Measurements from ENCODE around the gene SKIC3.

The SKIC3 gene

GRCh38 chr5:95532415-95532814, 22.4 kb downstream of the SKIC3 start:
- H3K27ac ChIP-seq (ENCODE audit: low read length): no peak overlapping the region
- H3K4me1 ChIP-seq (ENCODE audit: control insufficient read depth, insufficient read depth, low read length): no peaks in the 10 kb centered on the region
- H3K27me3 ChIP-seq (ENCODE audit: control insufficient read depth, insufficient read depth, low read length): no peaks in the 10 kb centered on the region
- H3K4me3 ChIP-seq (ENCODE audit: low read length): no peak overlapping the region
- WGBS (ENCODE audit: insufficient coverage, insufficient read length): no CpG with 5 or more reads among the region's 2 CpGs
- no peaks in the 10 kb centered on the region for H3K9me3 ChIP-seq (ENCODE audit: control insufficient read depth, insufficient read depth, low read length)
- DNase-seq (ENCODE audit: low read depth, low spot score): no peak
- no peaks in the 10 kb centered on the region; the same call in 1 of the 2 replicates for H3K36me3 ChIP-seq (ENCODE audit: control insufficient read depth, insufficient read depth, low read length)

GRCh38 chr5:95531491-95531890, 23.3 kb downstream of the SKIC3 start:
- H3K36me3 ChIP-seq (ENCODE audit: control insufficient read depth, insufficient read depth, low read length): no peaks in the 10 kb centered on the region; the same call in 1 of the 2 replicates
- H3K4me3 ChIP-seq (ENCODE audit: low read length): no peak overlapping the region
- H3K27ac ChIP-seq (ENCODE audit: low read length): no peak overlapping the region
- no peaks in the 10 kb centered on the region for H3K27me3 ChIP-seq (ENCODE audit: control insufficient read depth, insufficient read depth, low read length)
- no peaks in the 10 kb centered on the region for H3K9me3 ChIP-seq (ENCODE audit: control insufficient read depth, insufficient read depth, low read length)
- DNase-seq (ENCODE audit: low read depth, low spot score): no peak
- no peaks in the 10 kb centered on the region for H3K4me1 ChIP-seq (ENCODE audit: control insufficient read depth, insufficient read depth, low read length)

DNA sequence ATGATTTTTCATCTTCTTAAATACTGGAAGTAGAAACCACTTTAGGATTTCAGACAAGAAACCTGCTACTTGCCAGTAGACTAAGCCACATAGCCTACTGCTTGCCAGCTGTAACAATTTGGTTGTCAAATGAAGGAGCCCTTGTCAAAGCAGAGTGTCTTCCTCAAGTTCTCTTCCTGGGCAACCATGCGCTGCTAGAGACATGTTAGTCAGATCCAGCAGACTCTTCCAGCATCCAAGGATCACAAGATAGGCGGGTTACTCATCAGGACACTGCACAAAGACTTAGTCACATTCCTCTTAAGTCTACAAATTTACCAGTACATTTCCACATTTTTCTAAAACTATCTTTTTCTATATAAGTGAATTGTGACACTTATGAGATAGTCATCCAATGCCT, 24.4 kb downstream of the SKIC3 start:
- no CpG with 5 or more reads among the region's 2 CpGs for WGBS (ENCODE audit: insufficient coverage, insufficient read length)
- no peak overlapping the region for H3K4me3 ChIP-seq (ENCODE audit: low read length)
- no peaks in the 10 kb centered on the region for H3K9me3 ChIP-seq (ENCODE audit: control insufficient read depth, insufficient read depth, low read length)
- H3K36me3 ChIP-seq (ENCODE audit: control insufficient read depth, insufficient read depth, low read length): no peaks in the 10 kb centered on the region; the same call in 1 of the 2 replicates
- no peak for DNase-seq (ENCODE audit: low read depth, low spot score)
- H3K4me1 ChIP-seq (ENCODE audit: control insufficient read depth, insufficient read depth, low read length): no peaks in the 10 kb centered on the region
- H3K27me3 ChIP-seq (ENCODE audit: control insufficient read depth, insufficient read depth, low read length): no peaks in the 10 kb centered on the region
- H3K27ac ChIP-seq (ENCODE audit: low read length): no peak overlapping the region

DNA sequence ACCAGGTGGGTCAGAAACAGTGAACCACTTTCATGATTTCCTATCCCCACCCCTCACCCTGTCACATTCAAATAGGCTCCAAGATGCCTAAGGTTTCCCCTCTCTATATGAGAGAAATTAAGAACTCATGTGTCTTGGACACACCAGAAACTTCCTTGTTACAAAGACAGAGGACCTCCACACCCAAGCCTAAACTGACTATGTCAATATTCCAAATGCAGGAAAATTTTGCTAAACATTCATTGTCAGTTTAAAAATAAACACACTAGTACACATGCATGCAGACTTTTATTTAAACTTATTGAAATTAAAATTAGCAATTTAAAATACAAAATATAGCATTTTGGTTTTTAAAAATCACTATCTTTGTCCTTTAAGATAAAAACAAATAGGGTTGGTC, 26.2 kb downstream of the SKIC3 start:
- DNase-seq (ENCODE audit: low read depth, low spot score): no peak
- Histone ChIP-seq H3K36me3 (ENCODE audit: control insufficient read depth, insufficient read depth, low read length) (no peaks in the 10 kb centered on the region; the same call in 1 of the 2 replicates), H3K27me3 (ENCODE audit: control insufficient read depth, insufficient read depth, low read length) (no peaks in the 10 kb centered on the region), H3K27ac (ENCODE audit: low read length) (no peak overlapping the region), H3K4me1 (ENCODE audit: control insufficient read depth, insufficient read depth, low read length) (no peaks in the 10 kb centered on the region), H3K4me3 (ENCODE audit: low read length) (no peak overlapping the region), H3K9me3 (ENCODE audit: control insufficient read depth, insufficient read depth, low read length) (no peaks in the 10 kb centered on the region)

DNA sequence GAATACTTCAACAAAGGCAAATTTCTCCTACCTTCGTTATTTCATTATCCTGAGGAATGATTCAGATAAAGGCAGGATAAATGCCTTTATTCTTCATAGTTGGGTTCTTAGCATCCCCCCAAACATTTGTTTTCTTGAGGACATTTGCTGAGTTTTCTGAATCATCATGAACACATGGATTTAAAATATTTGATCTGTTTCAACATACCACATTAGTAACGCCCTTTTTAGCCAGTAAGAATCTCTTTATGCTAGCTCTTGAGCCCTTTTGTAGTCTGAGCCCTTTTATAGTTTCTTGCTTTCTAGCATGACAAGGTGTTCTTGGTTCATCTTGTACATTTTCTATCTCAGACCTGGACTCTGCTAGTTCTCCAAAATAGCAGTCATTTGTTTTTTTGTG, 27.9 kb downstream of the SKIC3 start:
- Histone ChIP-seq H3K27ac (ENCODE audit: low read length) (no peak overlapping the region), H3K36me3 (ENCODE audit: control insufficient read depth, insufficient read depth, low read length) (no peaks in the 10 kb centered on the region; the same call in 1 of the 2 replicates), H3K27me3 (ENCODE audit: control insufficient read depth, insufficient read depth, low read length) (no peaks in the 10 kb centered on the region), H3K4me3 (ENCODE audit: low read length) (no peak overlapping the region), H3K9me3 (ENCODE audit: control insufficient read depth, insufficient read depth, low read length) (no peaks in the 10 kb centered on the region), H3K4me1 (ENCODE audit: control insufficient read depth, insufficient read depth, low read length) (no peaks in the 10 kb centered on the region)
- DNase-seq (ENCODE audit: low read depth, low spot score): no peak
- WGBS (ENCODE audit: insufficient coverage, insufficient read length): no CpG with 5 or more reads among the region's 2 CpGs

DNA sequence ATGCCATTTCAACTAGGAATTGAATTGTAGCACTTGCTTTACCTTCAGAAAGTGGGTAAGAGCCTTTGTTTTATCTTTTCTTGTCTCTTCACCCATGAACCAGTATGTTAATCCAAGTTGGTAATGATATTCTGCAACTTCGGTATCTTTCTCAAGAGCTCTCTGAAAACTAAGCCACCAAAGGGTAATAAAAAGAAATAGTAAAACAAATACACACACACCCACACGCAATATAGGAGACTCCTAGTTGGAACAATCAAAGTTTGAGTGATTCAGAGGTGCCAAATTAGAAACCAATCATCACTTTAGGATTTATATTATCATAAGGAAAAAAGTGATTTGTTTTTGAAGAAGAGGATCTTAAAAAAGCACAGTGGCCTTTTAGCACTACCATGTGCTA, 30.4 kb downstream of the SKIC3 start:
- H3K27me3 ChIP-seq (ENCODE audit: control insufficient read depth, insufficient read depth, low read length): no peaks in the 10 kb centered on the region
- no peaks in the 10 kb centered on the region; the same call in 1 of the 2 replicates for H3K36me3 ChIP-seq (ENCODE audit: control insufficient read depth, insufficient read depth, low read length)
- H3K4me3 ChIP-seq (ENCODE audit: low read length): no peak overlapping the region
- no peak for DNase-seq (ENCODE audit: low read depth, low spot score)
- H3K4me1 ChIP-seq (ENCODE audit: control insufficient read depth, insufficient read depth, low read length): no peaks in the 10 kb centered on the region
- no peaks in the 10 kb centered on the region for H3K9me3 ChIP-seq (ENCODE audit: control insufficient read depth, insufficient read depth, low read length)
- WGBS (ENCODE audit: insufficient coverage, insufficient read length): no CpG with 5 or more reads among the region's 2 CpGs
- no peak overlapping the region for H3K27ac ChIP-seq (ENCODE audit: low read length)

DNA sequence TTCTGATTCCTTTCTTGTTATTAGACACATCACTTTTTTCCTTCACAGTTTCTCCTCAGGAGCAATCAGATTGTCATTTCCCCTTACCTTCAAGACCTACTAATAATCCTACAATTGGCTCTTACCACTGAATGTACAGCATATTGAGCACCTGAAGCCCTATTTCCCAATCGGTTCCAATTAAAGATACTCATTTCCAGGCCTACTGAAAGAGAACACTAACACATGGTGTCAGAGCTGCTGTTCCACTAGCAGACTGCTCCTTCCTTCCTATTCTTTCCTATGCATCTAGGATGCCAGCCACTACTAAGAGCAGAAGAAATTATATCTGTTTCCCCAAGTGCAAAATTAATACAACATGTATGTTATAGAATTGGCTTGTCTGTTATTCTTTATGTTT, 34.6 kb downstream of the SKIC3 start:
- DNase-seq (ENCODE audit: low read depth, low spot score): no peak
- H3K36me3 ChIP-seq (ENCODE audit: control insufficient read depth, insufficient read depth, low read length): no peaks in the 10 kb centered on the region; the same call in 1 of the 2 replicates
- H3K9me3 ChIP-seq (ENCODE audit: control insufficient read depth, insufficient read depth, low read length): no peaks in the 10 kb centered on the region
- no peaks in the 10 kb centered on the region for H3K4me1 ChIP-seq (ENCODE audit: control insufficient read depth, insufficient read depth, low read length)
- no peak overlapping the region for H3K4me3 ChIP-seq (ENCODE audit: low read length)
- no CpG with 5 or more reads among the region's 1 CpG for WGBS (ENCODE audit: insufficient coverage, insufficient read length)
- H3K27me3 ChIP-seq (ENCODE audit: control insufficient read depth, insufficient read depth, low read length): no peaks in the 10 kb centered on the region
- H3K27ac ChIP-seq (ENCODE audit: low read length): no peak overlapping the region

GRCh38 chr5:95519681-95520080, 35.1 kb downstream of the SKIC3 start:
- no CpG with 5 or more reads among the region's 1 CpG for WGBS (ENCODE audit: insufficient coverage, insufficient read length)
- Histone ChIP-seq H3K9me3 (ENCODE audit: control insufficient read depth, insufficient read depth, low read length) (no peaks in the 10 kb centered on the region), H3K27ac (ENCODE audit: low read length) (no peak overlapping the region), H3K27me3 (ENCODE audit: control insufficient read depth, insufficient read depth, low read length) (no peaks in the 10 kb centered on the region), H3K36me3 (ENCODE audit: control insufficient read depth, insufficient read depth, low read length) (no peaks in the 10 kb centered on the region; the same call in 1 of the 2 replicates), H3K4me3 (ENCODE audit: low read length) (no peak overlapping the region), H3K4me1 (ENCODE audit: control insufficient read depth, insufficient read depth, low read length) (no peaks in the 10 kb centered on the region)
- no peak for DNase-seq (ENCODE audit: low read depth, low spot score)

DNA sequence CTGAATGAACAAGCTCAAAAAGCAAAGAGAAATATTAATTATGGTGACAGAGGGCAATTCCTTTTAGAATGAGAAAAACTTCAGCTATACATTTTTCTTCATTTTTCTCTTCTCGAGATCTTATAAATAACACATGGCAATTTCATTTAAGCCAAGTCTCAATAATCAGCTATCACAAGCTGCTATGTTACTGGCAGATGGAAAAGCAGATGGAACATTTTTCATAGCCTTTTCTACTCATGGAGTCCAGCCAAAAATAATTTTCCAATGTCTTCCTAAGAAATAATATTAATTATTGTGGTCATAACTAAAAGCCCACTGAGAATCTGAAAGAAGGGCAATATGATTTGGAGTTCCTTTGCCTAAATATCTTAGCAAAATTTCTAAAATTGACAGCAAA, 35.6 kb downstream of the SKIC3 start:
- DNase-seq (ENCODE audit: low read depth, low spot score): no peak
- WGBS (ENCODE audit: insufficient coverage, insufficient read length): no CpG with 5 or more reads among the region's 1 CpG
- no peaks in the 10 kb centered on the region; the same call in 1 of the 2 replicates for H3K36me3 ChIP-seq (ENCODE audit: control insufficient read depth, insufficient read depth, low read length)

DNA sequence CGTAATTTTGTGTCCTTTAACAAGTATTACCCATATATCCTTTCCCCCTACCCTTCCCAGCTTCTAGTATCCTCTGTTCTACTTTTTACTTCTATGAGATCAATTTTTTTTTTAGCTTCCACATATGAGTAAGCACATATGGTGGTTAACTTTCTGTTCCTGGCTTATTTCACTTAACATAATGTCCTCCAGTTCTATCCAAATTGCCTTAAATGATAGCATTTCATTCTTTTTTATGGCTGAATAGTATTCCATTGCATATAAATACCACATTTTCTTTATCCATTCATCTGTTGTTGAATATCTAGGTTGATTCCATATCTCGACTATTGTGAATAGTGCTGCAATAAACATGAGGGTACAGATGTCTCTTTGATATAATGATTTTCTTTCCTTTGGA, 36.4 kb downstream of the SKIC3 start:
- no peaks in the 10 kb centered on the region for H3K4me1 ChIP-seq (ENCODE audit: control insufficient read depth, insufficient read depth, low read length)
- no peak overlapping the region for H3K4me3 ChIP-seq (ENCODE audit: low read length)
- H3K27me3 ChIP-seq (ENCODE audit: control insufficient read depth, insufficient read depth, low read length): no peaks in the 10 kb centered on the region
- H3K36me3 ChIP-seq (ENCODE audit: control insufficient read depth, insufficient read depth, low read length): peaks cover 2% of the 10 kb centered on the region; the same call in 1 of the 2 replicates
- no peaks in the 10 kb centered on the region for H3K9me3 ChIP-seq (ENCODE audit: control insufficient read depth, insufficient read depth, low read length)
- no peak for DNase-seq (ENCODE audit: low read depth, low spot score)
- WGBS (ENCODE audit: insufficient coverage, insufficient read length): no CpG with 5 or more reads among the region's 2 CpGs
- no peak overlapping the region for H3K27ac ChIP-seq (ENCODE audit: low read length)

More for the DNA sequence above, 35.6 kb downstream of the SKIC3 start:
- Histone ChIP-seq H3K4me1 (ENCODE audit: control insufficient read depth, insufficient read depth, low read length) (no peaks in the 10 kb centered on the region), H3K27ac (ENCODE audit: low read length) (no peak overlapping the region), H3K9me3 (ENCODE audit: control insufficient read depth, insufficient read depth, low read length) (no peaks in the 10 kb centered on the region), H3K4me3 (ENCODE audit: low read length) (no peak overlapping the region), H3K27me3 (ENCODE audit: control insufficient read depth, insufficient read depth, low read length) (no peaks in the 10 kb centered on the region)

- no CpG with 5 or more reads among the region's 1 CpG for WGBS (ENCODE audit: insufficient coverage, insufficient read length)
- Histone ChIP-seq H3K36me3 (ENCODE audit: control insufficient read depth, insufficient read depth, low read length) (peaks cover 2% of the 10 kb centered on the region; the same call in 1 of the 2 replicates), H3K4me3 (ENCODE audit: low read length) (no peak overlapping the region), H3K4me1 (ENCODE audit: control insufficient read depth, insufficient read depth, low read length) (no peaks in the 10 kb centered on the region), H3K27me3 (ENCODE audit: control insufficient read depth, insufficient read depth, low read length) (no peaks in the 10 kb centered on the region), H3K27ac (ENCODE audit: low read length) (no peak overlapping the region), H3K9me3 (ENCODE audit: control insufficient read depth, insufficient read depth, low read length) (no peaks in the 10 kb centered on the region)
- no peak for DNase-seq (ENCODE audit: low read depth, low spot score)
Measured at GRCh38 chr5:95511606-95512005, 43.2 kb downstream of the SKIC3 start.
